DND-41 (cell line): Measurements from ENCODE around the gene MLIP.
"Not testable (repeated sequence)": the region's sequence is repeated elsewhere in the genome, so short reads cannot be mapped to it uniquely, and the experiment has no call there.

Experiments used
- EZH2 ChIP-seq: IDR thresholded peaks from 3 replicates; pipeline ENCODE4 v1.6.1; 2012; ENCODE audit warnings: borderline replicate concordance, low read depth, mild to moderate bottlenecking, moderate library complexity, low read length, inconsistent platforms; ENCODE audit not compliant: severe bottlenecking
- TF ChIP-seq, protein P1 (sequence below): IDR thresholded peaks from 2 replicates; pipeline ENCODE4 v1.5.1; 2012; ENCODE audit warnings: borderline replicate concordance, low read length, moderate library complexity, mild to moderate bottlenecking; ENCODE audit not compliant: poor library complexity, severe bottlenecking; ENCODE audit errors: extremely low read depth

GRCh38 chr6:54209983-54210382 is 98.7 kb downstream of the MLIP start:
- TF ChIP-seq, protein P1, sequence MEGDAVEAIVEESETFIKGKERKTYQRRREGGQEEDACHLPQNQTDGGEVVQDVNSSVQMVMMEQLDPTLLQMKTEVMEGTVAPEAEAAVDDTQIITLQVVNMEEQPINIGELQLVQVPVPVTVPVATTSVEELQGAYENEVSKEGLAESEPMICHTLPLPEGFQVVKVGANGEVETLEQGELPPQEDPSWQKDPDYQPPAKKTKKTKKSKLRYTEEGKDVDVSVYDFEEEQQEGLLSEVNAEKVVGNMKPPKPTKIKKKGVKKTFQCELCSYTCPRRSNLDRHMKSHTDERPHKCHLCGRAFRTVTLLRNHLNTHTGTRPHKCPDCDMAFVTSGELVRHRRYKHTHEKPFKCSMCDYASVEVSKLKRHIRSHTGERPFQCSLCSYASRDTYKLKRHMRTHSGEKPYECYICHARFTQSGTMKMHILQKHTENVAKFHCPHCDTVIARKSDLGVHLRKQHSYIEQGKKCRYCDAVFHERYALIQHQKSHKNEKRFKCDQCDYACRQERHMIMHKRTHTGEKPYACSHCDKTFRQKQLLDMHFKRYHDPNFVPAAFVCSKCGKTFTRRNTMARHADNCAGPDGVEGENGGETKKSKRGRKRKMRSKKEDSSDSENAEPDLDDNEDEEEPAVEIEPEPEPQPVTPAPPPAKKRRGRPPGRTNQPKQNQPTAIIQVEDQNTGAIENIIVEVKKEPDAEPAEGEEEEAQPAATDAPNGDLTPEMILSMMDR, result not testable (repeated sequence)
- TF ChIP-seq EZH2, result not testable (repeated sequence)
